SK-N-MC (cell line): ENCODE measurements around the gene ZNF473.
"Not testable (repeated sequence)": the region's sequence is repeated elsewhere in the genome, so short reads cannot be mapped to it uniquely, and the experiment has no call there.

ENCODE experiments used
- DNase-seq: peaks from one replicate; pipeline ENCODE4 v3.0.0-alpha.2; 2011; ENCODE audit warnings: low read depth, low spot score
- H3K27ac ChIP-seq: fragments of 200-600 bp; sonication (generic); 2 replicates; pipeline ENCODE4 v1.5.1; 2016; ENCODE audit warnings: mixed run types
- H3K36me3 ChIP-seq: fragments of 200-600 bp; sonication (generic); 2 replicates; pipeline ENCODE4 v1.6.1; 2017; ENCODE audit warnings: antibody characterized with exemption, low read length, mixed read lengths; ENCODE audit not compliant: insufficient read depth
- H3K4me3 ChIP-seq: fragments of 200-600 bp; sonication (generic); 2 replicates; pipeline ENCODE4 v1.5.1; 2016
- H3K9ac ChIP-seq: fragments of 200-600 bp; sonication (generic); 2 replicates; pipeline ENCODE4 v1.8.0; 2017; ENCODE audit warnings: mixed run types, mixed read lengths; ENCODE audit not compliant: insufficient read length
- H3K9me3 ChIP-seq: fragments of 200-600 bp; sonication (generic); 2 replicates; pipeline ENCODE4 v1.6.1; 2017; ENCODE audit warnings: low read depth, mild to moderate bottlenecking, antibody characterized with exemption, low read length, moderate library complexity, mixed read lengths

The ZNF473 gene

DNA sequence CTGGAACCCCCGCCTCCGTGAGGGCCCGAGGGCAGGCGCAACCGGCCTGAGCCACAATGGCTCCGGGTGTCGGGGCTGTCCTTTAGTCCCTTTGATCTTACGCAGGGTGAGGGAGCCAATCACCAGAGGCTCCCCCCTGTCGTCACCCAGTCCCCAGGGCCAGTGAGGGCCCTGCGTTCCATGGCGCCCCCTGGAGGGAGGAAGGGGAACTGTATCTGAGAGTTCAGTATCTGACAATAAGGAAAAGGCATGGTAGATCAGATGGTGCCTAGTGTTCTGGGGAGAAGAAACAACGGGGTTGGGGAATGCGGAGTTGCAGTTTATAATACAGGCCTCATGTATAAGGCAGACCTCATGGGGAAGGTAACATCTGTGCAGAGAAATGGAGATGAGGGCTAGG is 75.1 kb downstream of the ZNF473 start:
- H3K36me3 ChIP-seq, H3K9me3 ChIP-seq, H3K27ac ChIP-seq, H3K4me3 ChIP-seq, H3K9ac ChIP-seq, DNase-seq: not testable (repeated sequence)
